Tibial nerve (tissue), 3 donors: Measurements from ENCODE around the gene MBD5.

Experiments
- CTCF ChIP-seq, 5 experiments: fragments of 200-600 bp in 3 of 5; fragments of 450-650 bp in 2 of 5; sonication (generic) in 3 of 5; IDR thresholded peaks; one replicate each; pipeline ENCODE4 v1.5.1; 2016 to 2019; ENCODE audit warnings: antibody characterized with exemption in 5 of 5, mild to moderate bottlenecking in 3 of 5, moderate library complexity in 2 of 5
- POLR2A ChIP-seq, 2 donors: fragments of 450-650 bp; IDR thresholded peaks; one replicate each; pipeline ENCODE4 v1.6.1; 2017; ENCODE audit warnings: antibody characterized with exemption in 2 of 2, mild to moderate bottlenecking in 2 of 2, moderate library complexity in 2 of 2

DNA sequence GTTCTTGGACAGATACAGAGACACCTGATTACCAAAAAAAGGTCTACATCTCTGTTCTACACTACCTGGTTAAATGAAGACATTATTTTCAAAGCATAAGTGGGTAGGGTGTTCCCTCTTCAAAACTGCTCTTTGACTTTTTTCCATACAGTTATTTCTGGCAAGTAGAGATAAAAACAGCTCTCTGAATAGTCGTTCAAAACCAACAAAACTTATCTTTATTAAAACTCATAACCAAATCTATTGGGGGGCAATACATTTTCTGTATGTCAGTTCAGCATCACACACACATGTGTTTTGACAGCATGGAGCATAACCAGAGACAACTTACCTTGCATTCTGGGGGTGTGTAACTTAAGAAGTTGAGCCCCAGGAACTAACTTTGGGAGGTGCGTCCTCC, 474.7 kb downstream of the MBD5 start:
- TF ChIP-seq CTCF (IDR thresholded peaks at IDR 0.05) = no peak
- TF ChIP-seq POLR2A (IDR thresholded peaks at IDR 0.05) = no peak
